Measurements from ENCODE around the gene FASTK. TPM values are rescaled to one million over a fixed set of nuclear protein-coding genes. Genes with fewer than 3 reads are reported as not detected.
"Not testable (repeated sequence)": the region's sequence is repeated elsewhere in the genome, so short reads cannot be mapped to it uniquely, and the experiment has no call there.

The FASTK gene
- polyA plus RNA-seq, 5 donors: 30.9 to 66.9 (median 45.5) TPM

- DNase-seq: no peak
These were observed 49.6 kb downstream of the FASTK start for GRCh38 chr7:151031011-151031410.

- DNase-seq: no peak
These were observed 51.6 kb downstream of the FASTK start for GRCh38 chr7:151028948-151029501.

GRCh38 chr7:151028131-151028947 is 52.3 kb downstream of the FASTK start, which contains the start of gene ABCB8:
TSS of gene ABCB8 (plus strand) at chr7:151028450. CDS start at chr7:151028516, 66 bp downstream.
- DNase-seq: peak; percentile 99 to 100

GRCh38 chr7:151027728-151028130 is 52.9 kb downstream of the FASTK start:
- DNase-seq: not testable (repeated sequence)

GRCh38 chr7:151026771-151027727 is 53.6 kb downstream of the FASTK start:
- not testable (repeated sequence) for DNase-seq

Other genes with a start within 250 kb of the FASTK start
- under 1 TPM; 0.53 to 0.97 (median 0.66) TPM for gene AOC1, start 228.3 kb downstream of the FASTK start, polyA plus RNA-seq (ENCODE audit: insufficient read depth in 1 of 5, insufficient read length in 5 of 5, low replicate concordance in 1 of 5)
- gene KCNH2, start 102.5 kb downstream of the FASTK start, polyA plus RNA-seq (ENCODE audit: insufficient read depth in 1 of 5, insufficient read length in 5 of 5, low replicate concordance in 1 of 5): 1 to 10 TPM; 2.9 to 6.3 (median 4.5) TPM
- 10 to 100 TPM in 2 of 5 donors, 1 to 10 TPM in 3; 5.4 to 11.8 (median 7.5) TPM for gene NOS3, start 89.8 kb downstream of the FASTK start, polyA plus RNA-seq (ENCODE audit: insufficient read depth in 1 of 5, insufficient read length in 5 of 5, low replicate concordance in 1 of 5)
- gene ATG9B, start 56.3 kb downstream of the FASTK start, polyA plus RNA-seq (ENCODE audit: insufficient read depth in 1 of 5, insufficient read length in 5 of 5, low replicate concordance in 1 of 5): 1 to 10 TPM; 1.2 to 4.8 (median 3.6) TPM
- gene ABCB8, start 52.4 kb downstream of the FASTK start, polyA plus RNA-seq (ENCODE audit: insufficient read depth in 1 of 5, insufficient read length in 5 of 5, low replicate concordance in 1 of 5): 10 to 100 TPM; 17.6 to 29.3 (median 24.9) TPM
- 1 to 10 TPM; 2.2 to 7.0 (median 4.5) TPM for gene ASIC3, start 32.3 kb downstream of the FASTK start, polyA plus RNA-seq (ENCODE audit: insufficient read depth in 1 of 5, insufficient read length in 5 of 5, low replicate concordance in 1 of 5)
- gene CDK5, start 22.9 kb downstream of the FASTK start, polyA plus RNA-seq (ENCODE audit: insufficient read depth in 1 of 5, insufficient read length in 5 of 5, low replicate concordance in 1 of 5): 10 to 100 TPM; 13.5 to 18.3 (median 14.6) TPM
- 100 to 1,000 TPM in 3 of 5 donors, 10 to 100 TPM in 2; 81.9 to 121 (median 103) TPM for gene SLC4A2, start 21.2 kb downstream of the FASTK start, polyA plus RNA-seq (ENCODE audit: insufficient read depth in 1 of 5, insufficient read length in 5 of 5, low replicate concordance in 1 of 5)
- 10 to 100 TPM; 17.8 to 41.3 (median 22.8) TPM for gene TMUB1, start 2.7 kb upstream of the FASTK start, polyA plus RNA-seq (ENCODE audit: insufficient read depth in 1 of 5, insufficient read length in 5 of 5, low replicate concordance in 1 of 5)
- 100 to 1,000 TPM in 1 of 5 donors, 10 to 100 TPM in 4; 73.3 to 100 (median 95.7) TPM for gene AGAP3, start 5.7 kb upstream of the FASTK start, polyA plus RNA-seq (ENCODE audit: insufficient read depth in 1 of 5, insufficient read length in 5 of 5, low replicate concordance in 1 of 5)
- under 1 TPM in 2 of 5 donors, not detected in 3; 0.14 to 0.26 TPM for gene GBX1, start 86.9 kb upstream of the FASTK start, polyA plus RNA-seq (ENCODE audit: insufficient read depth in 1 of 5, insufficient read length in 5 of 5, low replicate concordance in 1 of 5)
- under 1 TPM in 1 of 5 donors, not detected in 4; 0.23 TPM for gene ASB10, start 106.4 kb upstream of the FASTK start, polyA plus RNA-seq (ENCODE audit: insufficient read depth in 1 of 5, insufficient read length in 5 of 5, low replicate concordance in 1 of 5)
- under 1 TPM in 1 of 5 donors, not detected in 4; 0.35 TPM for gene H2BK1, start 129.7 kb upstream of the FASTK start, polyA plus RNA-seq (ENCODE audit: insufficient read depth in 1 of 5, insufficient read length in 5 of 5, low replicate concordance in 1 of 5)
- gene ABCF2, start 146.4 kb upstream of the FASTK start, polyA plus RNA-seq (ENCODE audit: insufficient read depth in 1 of 5, insufficient read length in 5 of 5, low replicate concordance in 1 of 5): 10 to 100 TPM; 19.0 to 31.6 (median 22.3) TPM
- gene CHPF2, start 151.7 kb upstream of the FASTK start, polyA plus RNA-seq (ENCODE audit: insufficient read depth in 1 of 5, insufficient read length in 5 of 5, low replicate concordance in 1 of 5): 10 to 100 TPM; 16.3 to 31.3 (median 19.1) TPM
- 100 to 1,000 TPM in 3 of 5 donors, 10 to 100 TPM in 2; 75.4 to 137 (median 112) TPM for gene SMARCD3, start 167.9 kb upstream of the FASTK start, polyA plus RNA-seq (ENCODE audit: insufficient read depth in 1 of 5, insufficient read length in 5 of 5, low replicate concordance in 1 of 5)

Data from right lung (tissue), 5 donors.